ENCODE data around the gene DPYD.

GRCh38 chr1:97926017-97926708 lies 5.3 kb upstream of the DPYD start:
- TF ChIP-seq EZH2 (IDR thresholded peaks at IDR 0.05; ENCODE audit: borderline replicate concordance, low read length): no peak
- TF ChIP-seq, protein P1, sequence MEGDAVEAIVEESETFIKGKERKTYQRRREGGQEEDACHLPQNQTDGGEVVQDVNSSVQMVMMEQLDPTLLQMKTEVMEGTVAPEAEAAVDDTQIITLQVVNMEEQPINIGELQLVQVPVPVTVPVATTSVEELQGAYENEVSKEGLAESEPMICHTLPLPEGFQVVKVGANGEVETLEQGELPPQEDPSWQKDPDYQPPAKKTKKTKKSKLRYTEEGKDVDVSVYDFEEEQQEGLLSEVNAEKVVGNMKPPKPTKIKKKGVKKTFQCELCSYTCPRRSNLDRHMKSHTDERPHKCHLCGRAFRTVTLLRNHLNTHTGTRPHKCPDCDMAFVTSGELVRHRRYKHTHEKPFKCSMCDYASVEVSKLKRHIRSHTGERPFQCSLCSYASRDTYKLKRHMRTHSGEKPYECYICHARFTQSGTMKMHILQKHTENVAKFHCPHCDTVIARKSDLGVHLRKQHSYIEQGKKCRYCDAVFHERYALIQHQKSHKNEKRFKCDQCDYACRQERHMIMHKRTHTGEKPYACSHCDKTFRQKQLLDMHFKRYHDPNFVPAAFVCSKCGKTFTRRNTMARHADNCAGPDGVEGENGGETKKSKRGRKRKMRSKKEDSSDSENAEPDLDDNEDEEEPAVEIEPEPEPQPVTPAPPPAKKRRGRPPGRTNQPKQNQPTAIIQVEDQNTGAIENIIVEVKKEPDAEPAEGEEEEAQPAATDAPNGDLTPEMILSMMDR (conservative IDR thresholded peaks at IDR 0.05 in 1 of 2, IDR thresholded peaks at IDR 0.05 in 1 of 2; ENCODE audit: extremely low read depth in 1 of 2, insufficient read depth in 1 of 2, low read depth in 1 of 2, low read length in 2 of 2): no peak

All from mammary epithelial cell (primary cell).